ENCODE data around the gene CCDC88C.

- TF ChIP-seq, protein P1, sequence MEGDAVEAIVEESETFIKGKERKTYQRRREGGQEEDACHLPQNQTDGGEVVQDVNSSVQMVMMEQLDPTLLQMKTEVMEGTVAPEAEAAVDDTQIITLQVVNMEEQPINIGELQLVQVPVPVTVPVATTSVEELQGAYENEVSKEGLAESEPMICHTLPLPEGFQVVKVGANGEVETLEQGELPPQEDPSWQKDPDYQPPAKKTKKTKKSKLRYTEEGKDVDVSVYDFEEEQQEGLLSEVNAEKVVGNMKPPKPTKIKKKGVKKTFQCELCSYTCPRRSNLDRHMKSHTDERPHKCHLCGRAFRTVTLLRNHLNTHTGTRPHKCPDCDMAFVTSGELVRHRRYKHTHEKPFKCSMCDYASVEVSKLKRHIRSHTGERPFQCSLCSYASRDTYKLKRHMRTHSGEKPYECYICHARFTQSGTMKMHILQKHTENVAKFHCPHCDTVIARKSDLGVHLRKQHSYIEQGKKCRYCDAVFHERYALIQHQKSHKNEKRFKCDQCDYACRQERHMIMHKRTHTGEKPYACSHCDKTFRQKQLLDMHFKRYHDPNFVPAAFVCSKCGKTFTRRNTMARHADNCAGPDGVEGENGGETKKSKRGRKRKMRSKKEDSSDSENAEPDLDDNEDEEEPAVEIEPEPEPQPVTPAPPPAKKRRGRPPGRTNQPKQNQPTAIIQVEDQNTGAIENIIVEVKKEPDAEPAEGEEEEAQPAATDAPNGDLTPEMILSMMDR (IDR thresholded peaks at IDR 0.05), result no peak
- no peak for TF ChIP-seq POLR2A (IDR thresholded peaks at IDR 0.05)
Observed at GRCh38 chr14:91374879-91375702, 42.5 kb downstream of the CCDC88C start.
